Kidney glomerular epithelial cell (primary cell): ENCODE data around the gene A1BG.
"Not testable (repeated sequence)": the region's sequence is repeated elsewhere in the genome, so short reads cannot be mapped to it uniquely, and the experiment has no call there.

Experiments
- DNase-seq: peaks from one replicate; lab custom pipeline; 2025; lab: John Stamatoyannopoulos, UW

A1BG gene

DNA sequence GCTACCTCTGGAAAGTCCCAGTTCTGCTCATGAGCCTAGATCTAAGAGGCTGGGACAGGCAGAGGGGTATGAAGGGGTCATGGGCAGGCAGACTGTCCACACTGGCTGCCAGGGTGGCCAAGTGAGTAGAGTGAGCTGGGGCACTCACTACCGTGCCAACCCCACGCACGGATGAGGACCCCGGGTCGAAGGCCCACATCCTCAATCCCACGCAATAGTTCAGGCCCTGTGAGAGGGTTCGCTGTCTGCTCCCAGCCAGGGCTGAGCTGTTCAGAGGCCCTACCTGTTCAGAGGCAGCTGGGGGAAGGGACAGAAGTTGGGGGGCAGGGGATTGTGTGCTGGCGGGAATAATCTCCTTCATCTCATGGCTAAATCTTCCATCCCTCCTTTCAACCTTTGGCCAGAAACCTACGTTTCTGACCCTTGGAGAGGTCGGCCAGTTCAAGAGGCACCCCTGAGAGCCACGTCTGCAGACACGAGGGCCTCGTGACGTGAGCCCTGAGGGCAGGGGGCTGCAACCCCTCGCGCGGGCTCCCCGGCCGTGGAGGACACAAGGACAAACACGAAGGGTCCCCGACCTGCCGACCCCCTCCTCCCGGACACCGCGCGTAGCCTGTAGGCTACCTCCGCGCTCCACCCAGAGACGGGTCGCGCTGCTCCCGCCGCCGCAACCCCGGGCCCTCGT, 32.7 kb upstream of the A1BG start:
- no peak for DNase-seq

DNA sequence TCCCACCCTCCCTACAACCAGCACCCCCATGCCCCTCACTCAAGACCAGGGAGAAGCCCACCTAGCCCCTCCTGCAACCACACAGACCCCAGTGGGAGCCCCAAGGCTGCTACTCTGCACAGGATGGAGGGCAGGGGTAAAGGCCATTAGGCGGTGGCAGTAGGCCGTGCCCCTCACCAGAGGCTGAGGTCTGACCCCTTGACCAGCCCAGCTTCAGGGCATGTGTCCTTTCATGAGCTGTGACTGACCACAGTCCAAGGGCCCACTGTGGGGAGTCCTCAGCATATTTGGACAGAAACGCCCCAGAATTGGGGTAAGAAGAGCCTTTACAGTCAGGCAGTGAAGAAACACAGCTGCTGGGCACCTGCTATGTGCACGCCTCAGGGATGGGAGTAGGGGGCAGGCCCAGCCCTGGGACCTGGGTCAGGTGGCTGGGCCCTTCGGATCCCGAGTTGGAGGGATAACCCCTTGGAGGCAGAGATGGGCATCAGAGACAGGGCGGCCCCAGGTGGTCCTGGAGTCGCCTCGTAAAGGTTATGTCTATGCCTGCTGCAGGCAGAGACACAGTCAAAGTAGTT, 32.1 kb upstream of the A1BG start:
- no peak for DNase-seq

DNA sequence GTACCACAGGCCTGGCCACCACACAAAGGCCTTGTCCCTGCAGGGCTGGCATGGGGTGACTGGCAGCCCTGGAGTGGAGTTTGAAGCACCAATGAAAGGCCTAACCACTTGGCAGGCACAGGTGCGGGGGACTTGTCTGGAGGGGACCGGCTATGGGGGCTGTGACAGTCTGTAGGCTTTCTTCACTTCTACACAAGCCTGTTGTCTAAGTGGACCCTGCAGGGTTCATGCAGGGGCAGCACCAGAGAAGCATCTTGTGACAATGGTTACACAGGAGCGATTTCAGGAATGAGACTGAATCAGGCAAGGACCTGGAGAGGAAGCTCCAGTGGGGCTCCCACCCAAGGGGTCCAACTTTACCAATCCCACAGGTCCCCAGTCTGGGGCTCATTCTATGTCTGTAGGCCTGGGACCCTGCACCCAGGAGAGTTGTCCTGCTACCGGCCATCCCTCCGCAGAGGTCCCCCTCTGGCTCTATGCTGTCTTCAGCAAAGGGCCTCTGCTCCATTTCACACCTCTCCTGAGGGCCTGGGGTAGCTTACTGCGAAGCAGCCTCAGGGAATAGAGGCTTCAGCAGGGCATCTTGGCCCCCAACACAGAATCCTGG, 29.8 kb upstream of the A1BG start:
- no peak for DNase-seq

DNA sequence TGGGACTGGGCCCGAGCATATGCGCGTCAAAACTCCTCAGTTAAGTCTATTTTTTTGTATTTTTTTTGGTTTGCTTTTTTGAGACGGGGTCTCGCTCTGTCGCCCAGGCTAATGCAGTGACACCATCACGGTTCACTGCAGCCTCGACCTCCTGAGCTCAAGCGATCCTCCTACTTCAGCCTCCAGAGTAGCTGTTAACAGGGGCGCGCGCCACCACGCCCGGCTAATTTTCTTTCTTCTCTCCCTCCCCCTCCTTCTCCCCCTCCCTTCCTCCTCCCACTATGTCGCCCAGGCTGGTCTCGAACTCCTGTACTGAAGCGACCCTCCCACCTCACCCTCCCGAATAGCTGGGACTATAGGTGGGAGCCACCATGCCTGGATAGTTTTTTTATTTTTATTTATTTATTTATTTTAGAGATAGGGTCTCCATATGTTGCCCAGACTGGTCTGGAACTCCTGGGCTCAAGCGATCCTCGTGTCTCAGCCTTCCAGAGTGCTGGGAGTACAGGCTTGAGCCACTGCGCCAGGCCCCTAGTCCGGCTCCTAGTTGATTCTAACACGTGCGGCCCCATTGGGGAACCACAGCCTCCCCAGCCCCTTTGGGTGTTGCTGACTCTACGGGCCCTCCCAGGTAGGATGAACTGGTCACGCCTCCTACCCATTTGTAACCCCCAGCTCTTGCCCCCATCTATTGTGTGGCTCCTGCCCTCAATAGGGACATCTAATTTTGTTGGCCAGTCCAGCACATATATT, 28.3 kb upstream of the A1BG start:
- no peak for DNase-seq

DNA sequence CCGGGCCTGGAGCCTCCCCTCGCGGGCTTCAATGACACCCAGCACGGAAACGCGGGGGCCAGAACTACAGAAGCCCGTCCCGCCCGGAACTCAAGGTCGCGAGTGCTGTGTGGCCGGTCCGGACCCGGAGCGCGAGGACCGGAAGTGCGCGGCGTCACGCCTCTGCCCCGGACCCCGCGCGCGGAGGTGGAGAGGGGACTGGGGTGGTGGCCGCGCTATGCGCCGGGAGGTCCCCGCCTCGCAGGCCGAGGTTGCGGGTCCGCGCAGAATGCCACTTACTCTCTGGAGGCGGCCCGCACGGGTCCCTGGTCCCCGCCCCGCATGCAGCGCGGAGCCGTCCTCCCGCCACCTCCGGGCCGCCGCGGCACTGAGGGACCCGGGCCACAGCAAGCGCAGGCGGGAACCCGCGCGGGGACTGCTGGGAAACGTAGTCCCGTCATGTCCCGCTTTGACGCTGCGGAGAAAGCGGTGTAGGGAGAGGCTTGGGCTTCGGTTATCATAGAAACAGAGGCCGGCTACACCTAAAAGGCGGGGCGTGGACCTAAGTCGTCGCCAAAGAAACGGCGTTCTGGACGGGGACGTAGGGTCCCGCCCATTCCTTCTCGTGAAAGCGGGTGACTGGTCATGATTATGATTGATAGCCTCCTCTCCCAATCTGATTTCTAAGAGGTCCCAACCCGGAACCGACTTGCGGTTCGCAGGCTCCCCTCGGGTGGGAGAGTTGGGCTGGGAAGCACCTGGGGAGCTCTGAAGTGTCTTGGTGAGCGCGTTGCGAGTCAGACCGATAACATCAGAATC, 27.6 kb upstream of the A1BG start, which contains the start of gene ZNF837:
Gene ZNF837, minus strand, starts transcription at position 369 of the 798 bp plus-strand sequence. CDS start 11,698 bp downstream, outside the sequence.
- DNase-seq: peak; percentile 99

DNA sequence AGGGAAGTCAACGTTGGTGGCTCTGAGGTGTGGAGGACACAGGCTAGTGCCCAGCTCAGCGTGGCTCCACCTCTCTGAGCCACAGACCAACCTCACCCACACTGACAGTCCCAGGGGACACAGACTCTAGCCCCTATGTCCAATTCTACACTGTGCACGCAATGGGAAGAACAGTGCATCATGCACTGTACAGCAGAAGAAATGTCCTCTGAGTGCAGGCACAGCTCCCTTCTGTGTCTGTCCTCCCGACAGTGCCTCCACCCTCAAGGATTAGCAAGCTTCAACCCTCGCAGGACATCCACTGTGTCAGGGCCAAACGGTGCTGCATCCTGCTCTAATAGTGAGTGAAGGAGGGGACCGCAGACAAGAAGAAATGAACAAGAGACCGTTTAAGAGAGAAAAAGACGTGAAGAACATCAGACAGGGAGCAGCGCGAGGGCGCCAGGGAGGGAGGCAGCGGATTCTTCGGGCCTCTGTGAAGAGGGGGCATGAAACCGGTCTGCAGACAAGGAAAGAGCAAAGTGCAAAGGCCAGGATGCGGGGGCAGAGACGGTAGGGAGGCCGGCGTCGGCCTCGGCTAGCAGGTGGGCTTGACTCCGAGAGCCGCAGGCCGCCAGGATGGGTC, 26.9 kb upstream of the A1BG start:
- DNase-seq: no peak

DNA sequence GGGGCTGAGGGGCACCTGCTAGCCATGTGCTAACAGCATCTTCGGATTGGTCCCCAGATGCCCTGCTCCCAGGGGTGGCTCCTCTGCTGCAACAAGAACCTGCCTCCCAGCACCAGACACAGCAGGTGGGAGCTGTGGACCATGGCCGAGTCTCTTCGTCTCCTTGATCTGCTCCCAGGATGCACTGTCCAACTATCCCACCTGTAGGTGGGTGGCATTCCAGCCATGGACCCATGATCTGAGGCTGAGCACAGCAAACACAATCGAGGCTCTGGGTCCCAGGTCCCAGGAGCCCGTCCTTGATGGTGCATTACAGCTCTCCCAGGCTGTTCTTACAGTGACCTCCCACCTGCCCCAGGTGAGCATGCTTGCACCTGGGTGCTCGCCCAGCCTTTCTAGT, 26.0 kb upstream of the A1BG start:
- DNase-seq: no peak

DNA sequence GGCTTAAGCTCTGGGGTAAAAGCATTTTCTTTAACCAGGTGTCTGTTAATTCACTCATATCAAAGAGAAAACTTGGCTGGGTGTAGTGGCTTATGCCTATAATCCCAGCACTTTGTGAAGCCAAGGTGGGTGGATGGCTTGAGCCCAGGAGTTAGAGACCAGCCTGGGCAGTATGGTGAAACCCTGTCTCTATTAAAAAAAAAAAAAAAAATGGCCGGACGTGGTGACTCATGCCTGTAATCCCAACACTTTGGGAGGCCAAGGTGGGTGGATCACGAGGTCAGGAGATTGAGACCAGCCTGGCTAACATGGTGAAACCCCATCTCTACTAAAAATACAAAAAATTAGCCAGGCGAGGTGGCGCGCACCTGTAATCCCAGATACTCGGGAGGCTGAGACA, 23.4 kb upstream of the A1BG start:
- DNase-seq: not testable (repeated sequence)

DNA sequence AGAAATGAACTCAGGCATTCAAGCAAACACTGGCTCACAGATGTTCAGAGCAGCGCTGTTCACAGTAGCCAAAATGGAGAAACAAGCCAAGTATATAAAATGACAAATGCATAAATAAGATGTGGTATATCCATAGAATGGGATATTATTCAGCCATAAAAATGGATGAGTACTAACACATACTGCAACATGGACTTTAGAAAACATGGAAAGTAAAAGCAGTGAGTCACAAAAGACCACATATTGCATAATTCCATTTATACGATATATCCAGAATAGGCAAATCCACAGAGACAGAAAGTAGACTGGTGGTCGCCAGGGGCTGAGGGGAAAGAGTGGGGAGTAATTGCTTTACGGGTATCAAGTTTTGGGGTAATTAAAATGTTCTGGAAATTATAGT, 20.9 kb upstream of the A1BG start:
- no peak for DNase-seq

DNA sequence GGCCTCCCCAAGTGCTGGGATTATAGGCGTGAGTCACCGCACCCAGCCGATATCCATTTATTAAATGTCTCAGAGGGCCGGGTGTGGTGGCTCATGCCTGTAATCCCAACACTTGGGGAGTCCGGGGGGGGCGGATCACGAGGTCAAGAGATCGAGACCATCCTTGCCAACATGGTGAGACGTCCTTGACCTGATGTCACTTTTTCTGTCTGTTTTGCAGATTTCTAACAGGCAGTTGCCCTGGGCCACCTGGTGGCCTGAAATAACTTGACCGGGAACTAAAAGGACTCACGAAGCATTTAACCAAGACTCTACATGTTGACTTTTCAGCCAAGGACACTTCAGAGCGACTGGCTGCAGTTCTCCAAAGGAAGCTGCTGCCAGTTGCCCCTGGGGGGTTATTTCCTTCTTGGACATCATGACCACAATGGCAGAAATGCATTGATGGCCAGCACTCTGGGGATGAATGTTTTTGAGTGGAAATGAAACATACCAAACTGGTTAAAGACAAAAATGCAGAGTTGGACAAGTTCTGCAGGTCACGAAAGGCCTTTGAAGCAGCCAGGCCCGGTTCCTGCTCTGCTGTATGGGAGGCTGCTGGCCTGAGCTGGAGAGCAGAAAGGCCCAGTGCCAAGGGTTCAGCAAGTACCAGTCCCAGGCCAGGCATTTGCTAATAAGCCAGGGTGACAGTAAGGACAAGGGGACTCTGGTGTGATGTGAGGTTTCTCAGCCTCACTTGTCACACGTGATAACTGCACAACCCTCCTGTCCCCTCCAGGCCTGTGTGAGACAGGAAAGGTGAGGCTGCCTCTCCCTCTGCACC, 19.2 kb upstream of the A1BG start:
- DNase-seq: no peak

DNA sequence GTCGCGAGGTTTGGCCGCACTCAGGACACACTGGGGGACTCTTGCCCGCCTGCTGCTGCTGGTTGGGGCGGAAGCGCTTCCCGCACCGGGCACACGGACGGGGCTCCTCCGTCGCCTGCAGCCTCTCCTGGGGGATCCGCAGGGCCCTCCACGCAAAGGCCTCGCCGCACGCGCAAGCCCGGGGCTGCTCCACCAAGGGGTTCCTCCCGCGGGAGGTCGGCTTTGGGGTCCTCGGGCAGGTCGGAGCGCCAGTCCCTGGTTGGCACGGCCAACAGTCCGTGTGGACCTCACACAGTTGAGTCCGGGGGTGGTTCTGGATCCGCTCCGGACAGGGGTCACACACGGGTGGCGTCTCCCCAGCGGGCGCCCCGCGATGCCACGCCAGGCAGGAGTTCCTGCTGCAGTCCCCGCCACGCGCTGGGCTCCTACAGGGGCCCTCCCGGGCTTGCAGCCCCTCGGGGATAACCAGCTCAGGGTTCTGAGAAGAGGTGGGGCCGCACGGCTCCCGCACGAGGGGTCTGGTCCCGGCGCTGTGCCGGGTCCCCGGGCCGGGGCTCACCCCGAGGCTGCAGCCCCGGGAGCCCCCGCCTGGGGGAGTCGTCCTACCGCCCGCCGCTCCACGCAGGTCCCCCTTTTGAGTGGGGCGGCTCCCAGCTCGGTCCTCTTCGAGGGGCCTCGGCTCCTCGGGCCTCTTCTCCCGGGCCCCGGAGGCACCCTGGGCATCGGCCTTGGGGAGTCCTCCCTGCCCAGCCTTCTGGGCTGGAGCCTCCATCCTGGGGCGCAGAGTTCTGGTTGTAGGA, 15.5 kb upstream of the A1BG start:
- no peak for DNase-seq

DNA sequence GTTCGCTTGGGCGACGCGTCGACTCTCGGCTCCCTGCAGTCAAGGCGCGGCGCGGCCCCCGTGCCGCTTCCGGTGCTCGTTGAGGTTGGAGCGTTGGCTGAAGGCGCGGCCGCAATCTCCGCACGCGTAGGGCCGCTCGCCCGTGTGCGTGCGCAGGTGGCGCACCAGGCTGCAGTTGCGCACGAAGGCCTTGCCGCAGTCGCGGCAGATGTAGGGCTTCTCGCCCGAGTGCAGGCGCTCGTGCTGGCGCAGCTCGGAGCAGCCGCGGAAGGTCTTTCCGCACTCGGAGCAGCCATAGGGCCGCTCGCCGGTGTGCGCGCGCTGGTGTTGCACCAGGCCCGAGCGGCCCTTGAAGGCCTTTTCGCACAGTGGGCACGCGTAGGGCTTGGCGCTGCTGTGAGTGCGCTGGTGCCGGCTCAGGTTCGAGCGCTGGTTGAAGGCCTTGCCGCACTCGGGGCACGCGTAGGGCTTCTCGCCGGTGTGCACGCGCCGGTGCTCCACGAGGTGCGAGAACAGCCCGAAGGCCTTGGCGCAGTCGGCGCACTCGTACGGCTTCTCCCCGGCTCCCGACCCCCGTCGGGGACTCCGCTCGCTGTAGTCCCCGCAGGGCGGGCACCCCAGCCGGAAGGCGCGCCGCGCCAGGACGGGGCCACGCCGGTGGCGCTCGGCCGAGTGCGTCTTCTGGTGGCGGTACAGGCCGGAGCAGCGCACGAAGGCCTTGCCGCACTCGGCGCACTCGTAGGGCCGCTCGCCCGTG, 14.6 kb upstream of the A1BG start:
- no peak for DNase-seq

DNA sequence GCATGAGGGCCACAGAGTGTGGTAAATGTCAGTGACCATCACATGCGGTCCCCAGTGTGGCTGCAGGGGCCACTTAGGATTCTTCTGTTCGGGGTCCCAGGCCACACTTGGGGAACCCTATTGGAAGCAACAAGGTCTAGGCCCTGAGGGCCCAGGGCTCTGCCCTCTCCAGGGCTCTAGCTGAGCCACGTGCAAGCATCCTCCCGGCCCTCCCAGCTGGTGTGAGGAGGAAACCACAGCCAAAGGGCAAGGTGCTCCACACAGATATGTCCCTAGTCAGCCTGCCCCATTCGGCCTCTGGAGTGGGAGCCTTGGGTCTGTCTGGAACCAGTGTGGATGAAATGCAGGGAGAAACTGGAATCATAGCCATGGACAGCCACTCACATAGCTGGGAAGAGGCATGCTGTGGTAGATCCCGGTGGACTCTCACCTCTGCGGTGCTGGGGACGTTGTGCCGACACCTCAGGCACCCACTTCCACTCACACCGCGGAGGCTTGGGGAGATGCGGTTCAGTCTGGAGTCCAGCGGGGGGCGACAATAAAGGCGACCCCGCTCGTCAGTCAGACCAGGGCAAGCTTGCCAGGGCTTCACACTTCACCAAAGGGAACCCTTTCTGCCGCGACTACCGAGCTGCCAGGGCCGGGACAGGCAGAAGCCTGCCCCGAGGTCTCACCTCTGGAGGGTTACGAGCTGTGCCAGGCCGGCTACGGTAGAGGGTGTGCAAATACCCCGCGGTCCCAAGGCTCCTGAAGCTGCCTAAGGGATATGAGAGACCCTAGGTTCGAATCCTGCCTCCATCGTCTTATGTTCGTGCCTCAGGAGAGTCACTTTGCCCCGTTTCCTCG, 13.5 kb upstream of the A1BG start:
- no peak for DNase-seq

DNA sequence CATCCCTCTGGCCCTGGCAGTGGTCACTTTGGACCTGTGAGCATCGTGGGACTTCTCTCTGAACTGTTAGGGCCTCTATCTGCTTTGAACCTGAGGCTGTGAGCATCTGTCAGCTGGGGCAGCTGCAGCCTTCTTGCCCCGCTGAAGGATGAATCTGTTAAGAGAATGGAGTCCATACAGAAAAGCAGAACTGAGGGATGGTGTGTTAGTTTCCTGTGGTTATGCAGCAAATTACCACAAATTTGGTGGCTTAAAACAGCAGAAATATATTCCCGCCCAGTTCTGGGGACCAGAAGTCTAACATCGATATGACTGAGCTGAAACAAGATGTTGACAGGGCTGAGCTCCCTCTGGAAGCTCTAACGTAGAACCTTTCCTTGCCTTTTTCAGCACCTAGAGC, 10.9 kb upstream of the A1BG start:
- DNase-seq: no peak

DNA sequence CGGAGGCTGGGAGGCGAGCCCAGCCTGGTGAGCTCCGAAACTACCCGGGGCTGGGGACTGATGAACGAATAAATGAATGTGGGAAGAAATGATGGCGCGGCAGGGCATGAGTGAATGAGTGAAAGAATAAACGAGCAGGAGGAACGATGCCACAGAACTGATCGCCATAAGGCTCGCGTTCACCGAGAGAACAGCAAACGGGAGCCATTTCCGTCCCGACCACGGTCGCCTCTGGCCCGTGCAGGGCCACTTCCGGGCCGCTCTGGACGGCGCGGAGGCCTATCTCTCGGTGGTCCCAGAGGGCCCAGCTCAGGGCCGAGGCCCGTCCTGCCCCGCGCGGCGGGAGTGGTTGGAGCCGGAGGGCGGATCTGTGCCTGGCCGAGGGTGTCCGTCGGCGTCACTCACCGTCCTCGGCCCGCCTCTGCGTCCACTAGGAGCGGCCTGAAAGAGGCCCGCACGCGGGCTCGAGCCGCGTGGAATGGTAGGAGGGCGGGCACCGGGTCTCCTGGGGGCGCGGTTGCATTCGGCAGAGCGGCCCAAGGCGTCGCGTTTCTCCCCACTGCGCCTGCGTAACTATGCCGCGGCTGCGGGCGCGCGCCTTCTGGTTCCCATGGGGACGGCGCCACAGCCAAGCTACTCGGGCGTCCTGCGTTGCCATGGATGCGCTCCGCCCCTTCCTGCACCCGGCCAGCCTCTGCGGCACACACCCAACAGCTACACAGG, 9.1 kb upstream of the A1BG start, which contains the start of gene ZNF497:
Gene ZNF497, minus strand, starts transcription at position 480 of the 723 bp plus-strand sequence. CDS start 5,116 bp downstream, outside the sequence.
- peak; percentile 89 for DNase-seq

DNA sequence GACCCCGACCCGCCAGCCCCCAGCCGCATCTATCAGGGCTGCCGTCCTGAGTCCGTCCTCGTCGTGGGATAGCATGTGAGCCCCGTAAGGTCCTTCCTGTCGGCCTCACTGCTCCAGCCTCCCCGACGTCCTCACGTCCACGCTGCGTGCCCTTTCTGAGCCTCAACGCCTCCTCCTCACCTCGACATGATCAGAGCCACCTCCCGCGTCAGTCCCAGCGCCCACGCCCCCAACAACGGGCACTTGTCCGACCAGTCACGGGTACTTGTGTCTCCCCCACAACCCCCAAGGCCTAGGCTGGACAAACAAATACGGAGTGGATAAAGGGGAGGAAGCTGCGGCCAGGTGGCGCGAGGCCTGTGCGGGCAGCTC, 8.6 kb upstream of the A1BG start:
- DNase-seq: no peak

DNA sequence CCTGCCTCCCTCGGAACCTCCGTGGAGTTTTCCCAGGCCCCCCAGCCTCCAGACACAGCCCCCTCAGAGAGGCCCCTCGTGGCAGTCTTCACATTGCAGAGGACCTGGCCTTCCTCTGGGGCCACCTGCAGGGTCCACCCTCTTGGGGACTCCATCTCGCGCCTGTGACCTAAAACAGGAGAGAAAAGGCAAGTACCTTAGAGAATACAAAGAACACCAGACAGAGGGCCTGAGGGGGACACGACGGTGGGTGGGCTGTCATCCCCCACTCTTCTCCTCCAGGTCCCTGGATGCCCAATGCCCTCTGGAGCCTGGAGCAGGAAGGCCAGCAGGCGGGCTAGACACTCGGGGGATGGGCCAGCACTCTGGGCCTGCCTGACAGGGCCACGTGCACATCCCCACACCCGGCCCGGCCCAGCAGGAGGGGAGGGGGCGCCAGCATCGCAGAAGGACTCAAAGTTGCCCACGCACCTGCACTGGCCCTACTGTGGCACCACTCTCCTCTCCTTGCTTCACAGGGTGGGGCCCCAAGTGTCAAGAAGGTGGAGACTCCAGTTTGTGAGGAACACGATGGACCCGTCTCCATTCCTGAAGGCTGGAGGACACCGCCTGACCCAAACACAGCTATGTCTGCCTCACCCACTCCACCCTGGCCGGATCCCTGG, 4.3 kb upstream of the A1BG start:
- DNase-seq: no peak
